A549 (cell line): ENCODE results near the gene KCNH8. TPM values are rescaled to one million over a fixed set of nuclear protein-coding genes. Genes with fewer than 3 reads are reported as not detected.

ENCODE experiments used
- ATAC-seq, 2 experiments: fragments of 200-7000 bp in 1 of 2; fragments of >200 bp in 1 of 2; cut with Nextera tagmentation in 1 of 2; cut with Tn5 transposase in 1 of 2; 3 replicates each; pipeline versions ENCODE4 v1.8.0 to v1.9.1; 2018 to 2020; ENCODE audit warnings: mild to moderate bottlenecking in 1 of 2, moderate library complexity in 1 of 2
- CTCF ChIA-PET: fragments of 300-600 bp; sonication (Branson Sonifier 250); formaldehyde crosslinking; extraction: SDS; loops from one replicate; lab custom pipeline; 2021; ENCODE audit warnings: antibody characterized with exemption, inconsistent platforms; lab: Yijun Ruan, JAX
- POLR2A ChIA-PET: fragments of 350-600 bp; formaldehyde crosslinking; extraction: SDS; loops from one replicate; lab custom pipeline; 2021; ENCODE audit warnings: antibody characterized with exemption, inconsistent platforms; lab: Yijun Ruan, JAX
- DNase-seq, 2 experiments: peaks; one replicate each; pipeline versions ENCODE4 v3.0.0 to v3.0.0-alpha.2; 2011 to 2016; ENCODE audit warnings: low read depth in 1 of 2, low spot score in 1 of 2
- FAIRE-seq: peaks from 2 replicates; lab custom pipeline; 2011; peaks lifted over from hg19 to GRCh38; lab: Jason Lieb, UNC
- H3K27ac ChIP-seq, 2 experiments: fragments of >200 bp; sonication (Bioruptor Twin); formaldehyde crosslinking; 3 replicates each; pipeline ENCODE4 v1.5.1; 2016 to 2017
- H3K4me1 ChIP-seq: fragments of >200 bp; sonication (Bioruptor Twin); formaldehyde crosslinking; 3 replicates; pipeline ENCODE4 v1.6.1; 2016
- H3K4me2 ChIP-seq: fragments of >200 bp; sonication (Bioruptor Twin); formaldehyde crosslinking; 3 replicates; pipeline ENCODE4 v1.6.1; 2016
- H3K4me3 ChIP-seq: fragments of >200 bp; sonication (Bioruptor Twin); formaldehyde crosslinking; 3 replicates; pipeline ENCODE4 v1.5.1; 2016
- H3K9me3 ChIP-seq: fragments of >200 bp; sonication (Bioruptor Twin); formaldehyde crosslinking; 3 replicates; pipeline ENCODE4 v1.6.1; 2016
- ATOH8 ChIP-seq: fragments of 250-450 bp; sonication (Bioruptor Pico); IDR thresholded peaks from 2 replicates; pipeline ENCODE4 v1.5.0; 2020; ENCODE audit warnings: low read depth, mild to moderate bottlenecking, moderate library complexity
- CBX2 ChIP-seq: fragments of 200-600 bp; sonication (generic); IDR thresholded peaks from 2 replicates; pipeline ENCODE4 v1.6.1; 2016; ENCODE audit warnings: low read depth, mild to moderate bottlenecking, borderline replicate concordance
- CHD2 ChIP-seq: fragments of 150-350 bp; IDR thresholded peaks from 2 replicates; pipeline ENCODE4 v1.6.1; 2014; ENCODE audit warnings: low read length; ENCODE audit not compliant: partially characterized antibody
- CHD4 ChIP-seq: fragments of 200-600 bp; sonication (generic); IDR thresholded peaks from 2 replicates; pipeline ENCODE4 v1.6.1; 2016; ENCODE audit warnings: antibody characterized with exemption, mild to moderate bottlenecking, borderline replicate concordance
- E2F6 ChIP-seq: IDR thresholded peaks from 2 replicates; pipeline ENCODE4 v1.6.1; 2012; ENCODE audit warnings: low read depth, borderline replicate concordance
- EP300 ChIP-seq, 2 experiments: fragments of >200 bp; sonication (Bioruptor Twin); formaldehyde crosslinking; IDR thresholded peaks; 2 replicates in 1 of 2; 3 replicates in 1 of 2; pipeline ENCODE4 v1.6.1; 2016 to 2017
- FOSL2 ChIP-seq, 2 experiments: fragments of 450-650 bp in 1 of 2; fragments of >200 bp in 1 of 2; sonication (Bioruptor Twin) in 1 of 2; formaldehyde crosslinking; IDR thresholded peaks; 2 replicates each; pipeline versions ENCODE4 v1.5.0 to v1.6.1; 2016 to 2020; ENCODE audit warnings: mild to moderate bottlenecking in 1 of 2, moderate library complexity in 1 of 2
- FOXS1 ChIP-seq: fragments of 250-450 bp; sonication (Bioruptor Pico); IDR thresholded peaks from 2 replicates; pipeline ENCODE4 v1.5.0; 2020; ENCODE audit warnings: mild to moderate bottlenecking, moderate library complexity
- HES2 ChIP-seq: fragments of >200 bp; sonication (Bioruptor Twin); formaldehyde crosslinking; IDR thresholded peaks from 2 replicates; pipeline ENCODE4 v1.6.1; 2016
- HEYL ChIP-seq: fragments of 250-450 bp; sonication (Bioruptor Pico); IDR thresholded peaks from 2 replicates; pipeline ENCODE4 v1.8.0; 2021; ENCODE audit warnings: mild to moderate bottlenecking, moderate library complexity
- HOXB13 ChIP-seq: fragments of 250-450 bp; sonication (Bioruptor Pico); IDR thresholded peaks from 2 replicates; pipeline ENCODE4 v1.5.0; 2020; ENCODE audit warnings: low read depth, mild to moderate bottlenecking, moderate library complexity
- HOXB5 ChIP-seq: fragments of 250-450 bp; sonication (Bioruptor Pico); IDR thresholded peaks from 2 replicates; pipeline ENCODE4 v1.5.0; 2020; ENCODE audit warnings: mild to moderate bottlenecking, moderate library complexity
- JUN ChIP-seq, 2 experiments: fragments of >200 bp; sonication (Bioruptor Twin); formaldehyde crosslinking; IDR thresholded peaks; 2 replicates in 1 of 2; 3 replicates in 1 of 2; pipeline ENCODE4 v1.6.1; 2016 to 2017
- JUNB ChIP-seq: fragments of >200 bp; sonication (Bioruptor Twin); formaldehyde crosslinking; IDR thresholded peaks from 2 replicates; pipeline ENCODE4 v1.6.1; 2016
- KDM1A ChIP-seq: fragments of 200-600 bp; sonication (generic); IDR thresholded peaks from 2 replicates; pipeline ENCODE4 v1.6.1; 2016; ENCODE audit warnings: low read depth, mild to moderate bottlenecking
- KDM5A ChIP-seq: fragments of 200-600 bp; sonication (generic); IDR thresholded peaks from 2 replicates; pipeline ENCODE4 v1.6.1; 2016; ENCODE audit warnings: antibody characterized with exemption, mild to moderate bottlenecking
- MAX ChIP-seq: IDR thresholded peaks from 2 replicates; pipeline ENCODE4 v1.6.1; 2012
- MAZ ChIP-seq: fragments of 150-350 bp; IDR thresholded peaks from 2 replicates; pipeline ENCODE4 v1.6.1; 2014; ENCODE audit warnings: antibody characterized with exemption, low read depth, low read length, borderline replicate concordance
- MYC ChIP-seq: IDR thresholded peaks from 2 replicates; pipeline ENCODE4 v1.6.1; 2012; ENCODE audit warnings: mild to moderate bottlenecking, inconsistent platforms, low read length, improper control_type of control experiment, borderline replicate concordance
- NFE2L2 ChIP-seq: fragments of 150-350 bp; conservative IDR thresholded peaks from 2 replicates; pipeline ENCODE4 v1.6.1; 2014; ENCODE audit warnings: low read length
- PHF8 ChIP-seq: fragments of 200-600 bp; sonication (generic); IDR thresholded peaks from 2 replicates; pipeline ENCODE4 v1.6.1; 2016; ENCODE audit warnings: low read depth, mild to moderate bottlenecking, antibody characterized with exemption, moderate library complexity, borderline replicate concordance
- RAD21 ChIP-seq, 2 experiments: fragments of >200 bp in 1 of 2; sonication (Bioruptor Twin) in 1 of 2; formaldehyde crosslinking in 1 of 2; IDR thresholded peaks in 1 of 2; conservative IDR thresholded peaks in 1 of 2; 2 replicates in 1 of 2; 3 replicates in 1 of 2; pipeline ENCODE4 v1.6.1; 2012 to 2018; ENCODE audit warnings: inconsistent platforms in 1 of 2
- RCOR1 ChIP-seq: fragments of 150-350 bp; IDR thresholded peaks from 2 replicates; pipeline ENCODE4 v1.6.1; 2014; ENCODE audit warnings: antibody characterized with exemption, low read length, low read depth
- TP53 ChIP-seq: fragments of 250-450 bp; sonication (Bioruptor Pico); IDR thresholded peaks from 2 replicates; pipeline ENCODE4 v1.5.0; 2021; ENCODE audit warnings: mild to moderate bottlenecking, moderate library complexity
- USF2 ChIP-seq: fragments of 450-650 bp; IDR thresholded peaks from 2 replicates; pipeline ENCODE4 v1.6.1; 2014; ENCODE audit warnings: antibody characterized with exemption
- ZSCAN20 ChIP-seq: fragments of 250-450 bp; sonication (Bioruptor Pico); IDR thresholded peaks from 2 replicates; pipeline ENCODE4 v1.8.0; 2022; ENCODE audit warnings: mild to moderate bottlenecking, moderate library complexity
- whole genome bisulfite sequencing: methylation state at CpG from one replicate; pipeline ENCODE4 v1.1.6; 2017; ENCODE audit errors: missing lambda C conversion rate; 5-methylcytosine and 5-hydroxymethylcytosine counted together
- polyA plus RNA-seq, 4 experiments: library from polyadenylated mRNA; depleted of rRNA in 3 of 4; stranded (reverse); fragments of >200 nt; fragmentation: RNase III in 1 of 4; extraction: RNeasy Plus Mini Kit Qiagen cat#74134 plus additional on column Dnase treatment in 1 of 4; gene quantifications; 2 replicates in 3 of 4; 3 replicates in 1 of 4; pipeline ENCODE4 v1.2.3, GENCODE V29; 2011 to 2017

KCNH8 gene
- polyA plus RNA-seq, 2 of the 4 experiments (the other 2 are of a cell fraction), result 0.03 TPM; not detected in 1

- CTCF ChIA-PET, result no interaction called here
- no peak for ATAC-seq
- TF ChIP-seq ZSCAN20 (CRISPR knock-in tag) (no peak), MYC (no peak), NFE2L2 (no peak), MAX (no peak), FOSL2 (IDR thresholded peaks at IDR 0.05) (no peak), FOSL2 (CRISPR knock-in tag; IDR thresholded peaks at IDR 0.05) (no peak), PHF8 (no peak), ATOH8 (CRISPR knock-in tag) (no peak), HEYL (CRISPR knock-in tag) (no peak), RAD21 (conservative IDR thresholded peaks at IDR 0.05 in 1 of 2, IDR thresholded peaks at IDR 0.05 in 1 of 2) (no peak), TP53 (CRISPR knock-in tag) (no peak), CHD4 (no peak), FOXS1 (no peak), HOXB5 (CRISPR knock-in tag) (no peak), KDM1A (no peak), CHD2 (no peak), HES2 (no peak), CBX2 (no peak), HOXB13 (no peak), RCOR1 (no peak), E2F6 (no peak)
- Histone ChIP-seq H3K4me3 (no peak overlapping the region), H3K9me3 (no peaks in the 10 kb centered on the region), H3K27ac (no peak overlapping the region), H3K4me2 (no peak overlapping the region), H3K4me1 (no peaks in the 10 kb centered on the region)
- no peak for FAIRE-seq
- DNase-seq, result no peak
- 4% methylated on average over 2 of the region's 2 CpGs for WGBS
- POLR2A ChIA-PET, result no interaction called here
These were observed 72.8 kb downstream of the KCNH8 start for GRCh38 chr3:19221081-19221480.

GRCh38 chr3:19226479-19226878, 78.2 kb downstream of the KCNH8 start:
- POLR2A ChIA-PET, result no interaction called here
- H3K9me3 ChIP-seq, result no peaks in the 10 kb centered on the region
- no peak overlapping the region for H3K4me3 ChIP-seq
- TF ChIP-seq KDM5A (no peak), EP300 (IDR thresholded peaks at IDR 0.05) (no peak), JUNB (no peak), MAZ (no peak), HES2 (no peak), USF2 (no peak), CBX2 (no peak), JUN (IDR thresholded peaks at IDR 0.05) (no peak)
- no peak overlapping the region for H3K27ac ChIP-seq
- FAIRE-seq, result no peak
- DNase-seq, result no peak
- ATAC-seq, result no peak
- WGBS, result 0% methylated on average over 2 of the region's 2 CpGs
- H3K4me2 ChIP-seq, result no peak overlapping the region
- CTCF ChIA-PET, result no interaction called here
- no peaks in the 10 kb centered on the region for H3K4me1 ChIP-seq
